ENCODE results near the gene PRKG1.

- TF ChIP-seq CTCF (IDR thresholded peaks at IDR 0.05) = no peak
- TF ChIP-seq EZH2 (IDR thresholded peaks at IDR 0.05; ENCODE audit: borderline replicate concordance, insufficient read depth, low read depth, low read length, poor library complexity, severe bottlenecking) = no peak
These were observed 239.6 kb downstream of the PRKG1 start for GRCh38 chr10:51313773-51314478.

Data from B cell (primary cell).